ENCODE measurements around the gene SLIT1. TPM values are rescaled to one million over a fixed set of nuclear protein-coding genes. Genes with fewer than 3 reads are reported as not detected.

SLIT1 gene
- total and polyA plus RNA-seq, 5 donors from 2014 or later: 0.32 TPM; not detected in 4

GRCh38 chr10:97186911-97187310, 1.2 kb upstream of the SLIT1 start:
- H3K27ac Mint-ChIP-seq: no peak overlapping the region
- peak overlapping the region in 1 of 4 donors; percentile 35 for H3K4me3 Mint-ChIP-seq
- Histone ChIP-seq H3K36me3 (ENCODE audit: control insufficient read depth, insufficient read depth, low read length) (no peaks in the 10 kb centered on the region), H3K9me3 (ENCODE audit: control insufficient read depth in 2 of 2, low read length in 2 of 2) (no peaks in the 10 kb centered on the region), H3K4me1 (ENCODE audit: control insufficient read depth, insufficient read depth, low read length, poor library complexity, severe bottlenecking) (no peaks in the 10 kb centered on the region), H3K4me3 (ENCODE audit: low read depth, low read length) (no peak overlapping the region), H3K27ac (ENCODE audit: insufficient read depth, low read length, poor library complexity, severe bottlenecking) (no peak overlapping the region), H3K27me3 (ENCODE audit: control insufficient read depth, insufficient read depth, low read length) (peaks cover 11% of the 10 kb centered on the region)
- H3K4me1 Mint-ChIP-seq: peaks cover 0 to 5% (median 0%) of the 10 kb centered on the region in 4 donors
- H3K36me3 Mint-ChIP-seq: no peaks in the 10 kb centered on the region
- peaks cover 74% of the 10 kb centered on the region for H3K27me3 Mint-ChIP-seq
- DNase-seq (no peak), ATAC-seq (ENCODE audit: low read depth in 2 of 2) (no peak)
- H3K9me3 Mint-ChIP-seq: peaks cover 0 to 3% (median 0%) of the 10 kb centered on the region in 7 donors

- Histone ChIP-seq H3K4me1 (ENCODE audit: control insufficient read depth, insufficient read depth, low read length, poor library complexity, severe bottlenecking) (no peaks in the 10 kb centered on the region), H3K27me3 (ENCODE audit: control insufficient read depth, insufficient read depth, low read length) (peaks cover 9% of the 10 kb centered on the region), H3K27ac (ENCODE audit: insufficient read depth, low read length, poor library complexity, severe bottlenecking) (no peak overlapping the region), H3K4me3 (ENCODE audit: low read depth, low read length) (no peak overlapping the region), H3K36me3 (ENCODE audit: control insufficient read depth, insufficient read depth, low read length) (no peaks in the 10 kb centered on the region), H3K9me3 (ENCODE audit: control insufficient read depth in 2 of 2, low read length in 2 of 2) (no peaks in the 10 kb centered on the region)
- DNase-seq (no peak), ATAC-seq (ENCODE audit: low read depth in 2 of 2) (no peak)
- Mint-ChIP-seq H3K9me3 (no peaks in the 10 kb centered on the region), H3K27ac (peak overlapping the region in 1 of 3 donors; percentile 26), H3K36me3 (no peaks in the 10 kb centered on the region), H3K27me3 (peaks cover 70% of the 10 kb centered on the region), H3K4me3 (no peak overlapping the region), H3K4me1 (peaks cover 0 to 5% (median 0%) of the 10 kb centered on the region in 4 donors)
Measured at GRCh38 chr10:97184971-97185325, 811 bp downstream of the SLIT1 start.

DNA sequence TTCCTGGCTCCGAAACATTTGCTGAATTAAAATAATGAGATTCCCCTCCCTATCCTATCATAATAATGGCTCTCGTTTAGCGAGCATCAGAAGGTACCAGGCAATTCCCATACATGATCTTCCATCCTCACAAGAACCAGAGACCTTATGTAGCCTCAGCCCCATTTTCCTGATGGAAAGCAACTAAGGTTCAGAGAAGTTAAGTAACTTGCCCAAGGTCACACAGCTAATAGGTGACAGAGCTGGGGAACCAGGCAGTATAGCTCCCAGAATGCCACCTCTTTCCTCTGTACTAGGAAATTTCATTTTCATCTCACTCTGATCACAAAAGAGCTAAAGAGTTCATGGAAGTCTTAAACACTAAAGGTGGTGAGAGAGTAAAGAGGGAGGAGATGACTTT, 2.4 kb downstream of the SLIT1 start:
- no peak overlapping the region for H3K27ac Mint-ChIP-seq
- no peak overlapping the region for H3K4me3 ChIP-seq (ENCODE audit: low read depth, low read length)
- H3K4me1 ChIP-seq (ENCODE audit: control insufficient read depth, insufficient read depth, low read length, poor library complexity, severe bottlenecking): no peaks in the 10 kb centered on the region
- no peaks in the 10 kb centered on the region for H3K9me3 Mint-ChIP-seq
- peaks cover 63% of the 10 kb centered on the region for H3K27me3 Mint-ChIP-seq
- peaks cover 9% of the 10 kb centered on the region for H3K27me3 ChIP-seq (ENCODE audit: control insufficient read depth, insufficient read depth, low read length)
- H3K36me3 ChIP-seq (ENCODE audit: control insufficient read depth, insufficient read depth, low read length): no peaks in the 10 kb centered on the region
- H3K27ac ChIP-seq (ENCODE audit: insufficient read depth, low read length, poor library complexity, severe bottlenecking): no peak overlapping the region
- no peak for ATAC-seq (ENCODE audit: low read depth in 2 of 2)
- H3K9me3 ChIP-seq (ENCODE audit: control insufficient read depth in 2 of 2, low read length in 2 of 2): no peaks in the 10 kb centered on the region
- no peak overlapping the region for H3K4me3 Mint-ChIP-seq
- H3K36me3 Mint-ChIP-seq: no peaks in the 10 kb centered on the region
- DNase-seq: no peak
- H3K4me1 Mint-ChIP-seq: peaks cover 0 to 5% (median 0%) of the 10 kb centered on the region in 4 donors

GRCh38 chr10:97182288-97182990, 3.3 kb downstream of the SLIT1 start:
- Mint-ChIP-seq H3K27me3 (peaks cover 59% of the 10 kb centered on the region), H3K4me1 (peaks cover 0 to 5% (median 0%) of the 10 kb centered on the region in 4 donors), H3K27ac (no peak overlapping the region), H3K9me3 (no peaks in the 10 kb centered on the region), H3K36me3 (no peaks in the 10 kb centered on the region), H3K4me3 (no peak overlapping the region)
- no peak overlapping the region for H3K4me3 ChIP-seq (ENCODE audit: low read depth, low read length)
- H3K9me3 ChIP-seq (ENCODE audit: control insufficient read depth in 2 of 2, low read length in 2 of 2): no peaks in the 10 kb centered on the region
- H3K4me1 ChIP-seq (ENCODE audit: control insufficient read depth, insufficient read depth, low read length, poor library complexity, severe bottlenecking): no peaks in the 10 kb centered on the region
- DNase-seq: no peak
- H3K27me3 ChIP-seq (ENCODE audit: control insufficient read depth, insufficient read depth, low read length): peaks cover 13% of the 10 kb centered on the region
- no peaks in the 10 kb centered on the region for H3K36me3 ChIP-seq (ENCODE audit: control insufficient read depth, insufficient read depth, low read length)
- ATAC-seq (ENCODE audit: low read depth in 2 of 2): no peak
- no peak overlapping the region for H3K27ac ChIP-seq (ENCODE audit: insufficient read depth, low read length, poor library complexity, severe bottlenecking)

DNA sequence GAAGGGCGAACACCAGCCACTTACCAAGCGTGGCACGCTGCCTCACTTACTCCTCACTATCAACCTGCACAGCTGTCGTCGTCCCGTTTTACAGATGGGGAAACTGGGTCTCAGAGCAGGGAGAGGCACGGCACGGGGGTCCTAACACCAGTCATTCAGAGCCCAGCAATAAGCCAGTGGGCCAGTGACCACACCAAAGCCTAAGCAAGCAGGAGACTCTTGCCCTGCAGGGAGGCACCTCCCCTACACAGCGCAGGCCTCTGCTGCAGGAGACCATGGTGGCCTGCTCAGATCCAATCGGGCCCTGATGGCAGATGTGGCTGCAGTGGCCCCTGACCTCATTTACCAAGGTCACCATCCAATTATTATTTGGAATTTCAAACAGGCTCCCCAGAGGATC, 4.8 kb downstream of the SLIT1 start:
- Mint-ChIP-seq H3K4me3 (no peak overlapping the region), H3K9me3 (no peaks in the 10 kb centered on the region), H3K27ac (no peak overlapping the region), H3K4me1 (peaks cover 0 to 2% (median 0%) of the 10 kb centered on the region in 4 donors), H3K36me3 (no peaks in the 10 kb centered on the region), H3K27me3 (peaks cover 45% of the 10 kb centered on the region)
- Histone ChIP-seq H3K36me3 (ENCODE audit: control insufficient read depth, insufficient read depth, low read length) (no peaks in the 10 kb centered on the region), H3K9me3 (ENCODE audit: control insufficient read depth in 2 of 2, low read length in 2 of 2) (no peaks in the 10 kb centered on the region), H3K27ac (ENCODE audit: insufficient read depth, low read length, poor library complexity, severe bottlenecking) (no peak overlapping the region), H3K27me3 (ENCODE audit: control insufficient read depth, insufficient read depth, low read length) (peaks cover 13% of the 10 kb centered on the region), H3K4me3 (ENCODE audit: low read depth, low read length) (no peak overlapping the region), H3K4me1 (ENCODE audit: control insufficient read depth, insufficient read depth, low read length, poor library complexity, severe bottlenecking) (no peaks in the 10 kb centered on the region)
- DNase-seq (no peak), ATAC-seq (ENCODE audit: low read depth in 2 of 2) (no peak)

- no peak for DNase-seq
- Histone ChIP-seq H3K27ac (ENCODE audit: insufficient read depth, low read length, poor library complexity, severe bottlenecking) (no peak overlapping the region), H3K4me3 (ENCODE audit: low read depth, low read length) (no peak overlapping the region), H3K9me3 (ENCODE audit: control insufficient read depth in 2 of 2, low read length in 2 of 2) (no peaks in the 10 kb centered on the region), H3K27me3 (ENCODE audit: control insufficient read depth, insufficient read depth, low read length) (peaks cover 13% of the 10 kb centered on the region), H3K36me3 (ENCODE audit: control insufficient read depth, insufficient read depth, low read length) (no peaks in the 10 kb centered on the region), H3K4me1 (ENCODE audit: control insufficient read depth, insufficient read depth, low read length, poor library complexity, severe bottlenecking) (no peaks in the 10 kb centered on the region)
- Mint-ChIP-seq H3K9me3 (no peaks in the 10 kb centered on the region), H3K27ac (no peak overlapping the region), H3K4me1 (peaks cover 0 to 2% (median 0%) of the 10 kb centered on the region in 4 donors), H3K27me3 (peaks cover 45% of the 10 kb centered on the region), H3K4me3 (no peak overlapping the region), H3K36me3 (no peaks in the 10 kb centered on the region)
- ATAC-seq (ENCODE audit: low read depth in 2 of 2): no peak
Measured at GRCh38 chr10:97180363-97180755, 5.4 kb downstream of the SLIT1 start.

- Histone ChIP-seq H3K36me3 (ENCODE audit: control insufficient read depth, insufficient read depth, low read length) (no peaks in the 10 kb centered on the region), H3K27ac (ENCODE audit: insufficient read depth, low read length, poor library complexity, severe bottlenecking) (no peak overlapping the region), H3K27me3 (ENCODE audit: control insufficient read depth, insufficient read depth, low read length) (peaks cover 13% of the 10 kb centered on the region), H3K4me3 (ENCODE audit: low read depth, low read length) (no peak overlapping the region), H3K4me1 (ENCODE audit: control insufficient read depth, insufficient read depth, low read length, poor library complexity, severe bottlenecking) (no peaks in the 10 kb centered on the region), H3K9me3 (ENCODE audit: control insufficient read depth in 2 of 2, low read length in 2 of 2) (no peaks in the 10 kb centered on the region)
- Mint-ChIP-seq H3K36me3 (no peaks in the 10 kb centered on the region), H3K4me1 (peaks cover 0 to 2% (median 0%) of the 10 kb centered on the region in 4 donors), H3K4me3 (no peak overlapping the region), H3K27me3 (peaks cover 47% of the 10 kb centered on the region), H3K9me3 (no peaks in the 10 kb centered on the region), H3K27ac (no peak overlapping the region)
- no peak for ATAC-seq (ENCODE audit: low read depth in 2 of 2)
- no peak for DNase-seq
Measured at GRCh38 chr10:97179731-97180362, 5.9 kb downstream of the SLIT1 start.

- Histone ChIP-seq H3K36me3 (ENCODE audit: control insufficient read depth, insufficient read depth, low read length) (no peaks in the 10 kb centered on the region), H3K4me1 (ENCODE audit: control insufficient read depth, insufficient read depth, low read length, poor library complexity, severe bottlenecking) (no peaks in the 10 kb centered on the region), H3K27ac (ENCODE audit: insufficient read depth, low read length, poor library complexity, severe bottlenecking) (no peak overlapping the region), H3K4me3 (ENCODE audit: low read depth, low read length) (no peak overlapping the region), H3K27me3 (ENCODE audit: control insufficient read depth, insufficient read depth, low read length) (peaks cover 11% of the 10 kb centered on the region), H3K9me3 (ENCODE audit: control insufficient read depth in 2 of 2, low read length in 2 of 2) (no peaks in the 10 kb centered on the region)
- H3K27me3 Mint-ChIP-seq: peaks cover 43% of the 10 kb centered on the region
- no peak for ATAC-seq (ENCODE audit: low read depth in 2 of 2)
- H3K9me3 Mint-ChIP-seq: no peaks in the 10 kb centered on the region
- no peak overlapping the region for H3K27ac Mint-ChIP-seq
- no peaks in the 10 kb centered on the region for H3K36me3 Mint-ChIP-seq
- DNase-seq: no peak
- H3K4me3 Mint-ChIP-seq: no peak overlapping the region
- no peaks in the 10 kb centered on the region for H3K4me1 Mint-ChIP-seq
Measured at GRCh38 chr10:97179311-97179710, 6.4 kb downstream of the SLIT1 start.

All from CD4-positive, CD25-positive, alpha-beta regulatory T cell (primary cell).